Myometrial cell (primary cell): ENCODE results near the gene ST8SIA4. TPM values are rescaled to one million over a fixed set of nuclear protein-coding genes. Genes with fewer than 3 reads are reported as not detected.

Source experiments
- total RNA-seq: library from RNA; depleted of rRNA; stranded (reverse); fragments of >200 nt; gene quantifications from 2 replicates; pipeline ENCODE4 v1.2.3, GENCODE V29; 2015

ST8SIA4 gene
- 0.18 TPM in 1 of 2 replicates, not detected in the other for total RNA-seq

GRCh38 chr5:100903039-100903887 lies at the start of gene ST8SIA4:
Gene ST8SIA4, minus strand, starts transcription at chr5:100903282. Its CDS starts 327 bp downstream, at chr5:100902955.

